Vagina (tissue), 2 donors: ENCODE data around the gene TBX1.

Source experiments
- CTCF ChIP-seq, 3 experiments: fragments of 450-650 bp in 2 of 3; fragments of 200-600 bp in 1 of 3; sonication (generic) in 1 of 3; IDR thresholded peaks; one replicate each; pipeline ENCODE4 v1.5.1; 2017 to 2019; ENCODE audit warnings: antibody characterized with exemption in 3 of 3, mild to moderate bottlenecking in 2 of 3, moderate library complexity in 2 of 3
- POLR2AphosphoS5 ChIP-seq, 2 donors: sonication (generic); formaldehyde crosslinking; IDR thresholded peaks; one replicate each; pipeline ENCODE4 v1.9.0; 2017; ENCODE audit warnings: antibody characterized with exemption in 2 of 2, mild to moderate bottlenecking in 2 of 2, low read depth in 1 of 2; ENCODE audit not compliant: insufficient read depth in 1 of 2

- no peak for TF ChIP-seq CTCF (IDR thresholded peaks at IDR 0.05)
- TF ChIP-seq POLR2AphosphoS5 (IDR thresholded peaks at IDR 0.05; ENCODE audit: insufficient read depth in 1 of 2, low read depth in 1 of 2): no peak
Observed at GRCh38 chr22:19805821-19806212, 45.2 kb downstream of the TBX1 start.
